Glutamatergic neuron (in vitro differentiated cells): ENCODE results near the gene MYH8. TPM values are rescaled to one million over a fixed set of nuclear protein-coding genes. Genes with fewer than 3 reads are reported as not detected.
A peak's percentile ranks its signal among the peaks of the same experiment; 100 is the strongest.

Experiments used
- DNase-seq: peaks from one replicate; pipeline ENCODE4 v3.0.0; 2022
- H3K27ac Mint-ChIP-seq: one replicate; pipeline ENCODE4 v1.8.0; 2020; ENCODE audit warnings: mild to moderate bottlenecking, mixed read lengths, inconsistent platforms; ENCODE audit not compliant: unreplicated experiment
- H3K27me3 Mint-ChIP-seq: one replicate; pipeline ENCODE4 v1.8.0; 2020; ENCODE audit warnings: mild to moderate bottlenecking, moderate library complexity, mixed read lengths, inconsistent platforms; ENCODE audit not compliant: unreplicated experiment
- H3K36me3 Mint-ChIP-seq: one replicate; pipeline ENCODE4 v1.8.0; 2020; ENCODE audit warnings: mild to moderate bottlenecking, mixed read lengths, inconsistent platforms; ENCODE audit not compliant: unreplicated experiment
- H3K4me1 Mint-ChIP-seq: one replicate; pipeline ENCODE4 v1.8.0; 2020; ENCODE audit warnings: mild to moderate bottlenecking, low read depth, mixed read lengths, inconsistent platforms; ENCODE audit not compliant: unreplicated experiment
- H3K4me3 Mint-ChIP-seq: one replicate; pipeline ENCODE4 v1.8.0; 2020; ENCODE audit warnings: mild to moderate bottlenecking, mixed read lengths, inconsistent platforms; ENCODE audit not compliant: unreplicated experiment
- H3K9me3 Mint-ChIP-seq: one replicate; pipeline ENCODE4 v1.8.0; 2020; ENCODE audit warnings: mild to moderate bottlenecking, moderate library complexity, mixed read lengths, inconsistent platforms; ENCODE audit not compliant: unreplicated experiment
- total RNA-seq: library from RNA; stranded (reverse); fragmentation: NEBNext Ultra II Directional; extraction: Animal tissue kit (Norgen Biotek cat#: 25700); gene quantifications from one replicate; pipeline ENCODE4 v1.2.1, GENCODE V29; 2021; ENCODE audit not compliant: unreplicated experiment
- TF ChIP-seq, protein P1 (sequence below): fragments of 200-600 bp; sonication (generic); IDR thresholded peaks from one replicate; pipeline ENCODE4 v1.5.0; 2021; ENCODE audit not compliant: partially characterized antibody, unreplicated experiment

MYH8 gene
- total RNA-seq, 1 donor from 2014 or later, result 0.96 TPM

DNA sequence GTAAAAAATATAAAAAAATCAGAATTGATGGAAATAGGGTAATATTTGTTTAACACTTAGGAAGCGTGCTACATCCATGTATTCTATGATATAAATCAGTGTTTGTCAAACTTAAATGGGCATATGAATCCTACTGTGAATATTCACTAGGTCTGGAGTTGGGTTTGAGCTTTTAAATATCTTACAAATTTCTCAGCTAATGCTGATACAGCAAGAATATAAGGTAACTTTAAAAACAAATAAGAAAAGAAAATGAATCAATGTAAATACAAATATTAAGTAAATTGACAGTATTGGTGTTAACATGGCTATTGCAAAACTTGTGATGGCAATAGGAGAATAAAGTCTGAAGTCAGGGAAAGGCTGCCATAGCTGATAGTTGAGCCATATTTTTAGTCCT, 52.5 kb downstream of the MYH8 start:
- H3K4me1 Mint-ChIP-seq, result no peaks in the 10 kb centered on the region
- TF ChIP-seq, protein P1, sequence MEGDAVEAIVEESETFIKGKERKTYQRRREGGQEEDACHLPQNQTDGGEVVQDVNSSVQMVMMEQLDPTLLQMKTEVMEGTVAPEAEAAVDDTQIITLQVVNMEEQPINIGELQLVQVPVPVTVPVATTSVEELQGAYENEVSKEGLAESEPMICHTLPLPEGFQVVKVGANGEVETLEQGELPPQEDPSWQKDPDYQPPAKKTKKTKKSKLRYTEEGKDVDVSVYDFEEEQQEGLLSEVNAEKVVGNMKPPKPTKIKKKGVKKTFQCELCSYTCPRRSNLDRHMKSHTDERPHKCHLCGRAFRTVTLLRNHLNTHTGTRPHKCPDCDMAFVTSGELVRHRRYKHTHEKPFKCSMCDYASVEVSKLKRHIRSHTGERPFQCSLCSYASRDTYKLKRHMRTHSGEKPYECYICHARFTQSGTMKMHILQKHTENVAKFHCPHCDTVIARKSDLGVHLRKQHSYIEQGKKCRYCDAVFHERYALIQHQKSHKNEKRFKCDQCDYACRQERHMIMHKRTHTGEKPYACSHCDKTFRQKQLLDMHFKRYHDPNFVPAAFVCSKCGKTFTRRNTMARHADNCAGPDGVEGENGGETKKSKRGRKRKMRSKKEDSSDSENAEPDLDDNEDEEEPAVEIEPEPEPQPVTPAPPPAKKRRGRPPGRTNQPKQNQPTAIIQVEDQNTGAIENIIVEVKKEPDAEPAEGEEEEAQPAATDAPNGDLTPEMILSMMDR, result no peak
- no peak overlapping the region for H3K4me3 Mint-ChIP-seq
- no peaks in the 10 kb centered on the region for H3K27me3 Mint-ChIP-seq
- no peak overlapping the region for H3K27ac Mint-ChIP-seq
- no peaks in the 10 kb centered on the region for H3K36me3 Mint-ChIP-seq
- no peak for DNase-seq
- H3K9me3 Mint-ChIP-seq, result no peaks in the 10 kb centered on the region

DNA sequence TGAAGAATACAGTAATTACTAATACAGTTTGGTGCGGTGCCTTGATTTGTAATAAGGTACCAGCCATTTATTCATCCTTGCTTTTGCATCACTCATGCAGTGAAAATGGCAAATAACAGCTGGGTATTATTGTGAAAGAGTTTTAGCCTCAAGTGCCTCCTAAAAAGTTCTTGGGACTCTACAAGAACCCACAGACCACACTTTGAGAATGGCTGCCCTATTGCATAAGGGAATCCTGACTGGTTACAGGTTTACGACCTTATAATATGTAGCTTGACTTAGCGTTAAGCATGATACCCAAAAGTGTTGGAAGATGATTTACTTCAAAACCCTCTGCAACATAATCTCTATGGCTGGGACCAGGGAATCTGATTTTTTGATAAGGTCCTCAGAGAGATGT, 53.2 kb downstream of the MYH8 start:
- no peak overlapping the region for H3K4me3 Mint-ChIP-seq
- no peak overlapping the region for H3K27ac Mint-ChIP-seq
- H3K9me3 Mint-ChIP-seq, result no peaks in the 10 kb centered on the region
- no peaks in the 10 kb centered on the region for H3K27me3 Mint-ChIP-seq
- H3K36me3 Mint-ChIP-seq, result no peaks in the 10 kb centered on the region
- TF ChIP-seq, protein P1, result no peak
- H3K4me1 Mint-ChIP-seq, result no peaks in the 10 kb centered on the region
- no peak for DNase-seq

DNA sequence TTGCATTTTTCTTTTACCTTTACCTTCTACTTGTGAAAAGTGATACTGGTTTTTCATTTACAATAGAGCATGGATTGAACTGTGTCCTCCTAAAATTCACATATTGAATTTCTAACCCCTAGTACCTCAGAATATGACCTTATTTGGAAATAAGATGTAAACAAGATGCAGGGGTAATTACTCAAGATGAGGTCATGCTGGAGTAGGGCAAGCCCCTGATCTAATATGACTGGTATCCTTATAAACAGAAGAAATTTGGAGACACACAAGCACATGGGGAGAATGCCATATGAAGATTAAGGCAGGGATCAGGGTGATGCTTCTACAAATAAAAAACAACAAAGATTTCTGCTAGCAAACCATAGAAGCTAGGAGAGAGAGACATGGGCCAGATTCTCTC, 61.2 kb downstream of the MYH8 start:
- H3K9me3 Mint-ChIP-seq, result peaks cover 1% of the 10 kb centered on the region
- H3K27me3 Mint-ChIP-seq, result peaks cover 4% of the 10 kb centered on the region
- TF ChIP-seq, protein P1, result no peak
- H3K27ac Mint-ChIP-seq, result no peak overlapping the region
- peaks cover 2% of the 10 kb centered on the region for H3K36me3 Mint-ChIP-seq
- no peak for DNase-seq
- no peaks in the 10 kb centered on the region for H3K4me1 Mint-ChIP-seq
- no peak overlapping the region for H3K4me3 Mint-ChIP-seq

DNA sequence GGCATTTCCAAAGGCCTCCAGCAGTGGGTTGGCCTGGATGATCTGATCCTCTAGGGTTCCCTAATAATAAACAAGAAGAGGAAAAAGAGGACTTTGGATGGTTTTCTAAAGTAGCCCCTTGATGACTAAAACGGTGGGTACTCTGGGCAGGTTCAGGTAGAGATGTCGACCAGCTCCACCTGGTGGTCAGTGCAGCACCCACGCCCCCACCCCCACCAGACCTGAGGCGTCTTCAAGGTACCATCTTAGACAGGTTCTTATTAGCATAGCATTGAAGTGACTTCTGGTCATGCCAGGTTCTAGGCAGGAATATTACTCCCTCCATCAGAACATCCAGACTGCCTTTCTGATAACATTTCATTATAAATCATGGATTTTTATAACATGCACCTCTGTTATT, 64.0 kb downstream of the MYH8 start:
- Mint-ChIP-seq H3K4me1 (no peaks in the 10 kb centered on the region), H3K9me3 (peaks cover 1% of the 10 kb centered on the region), H3K27ac (no peak overlapping the region), H3K27me3 (peaks cover 4% of the 10 kb centered on the region), H3K36me3 (peaks cover 5% of the 10 kb centered on the region), H3K4me3 (no peak overlapping the region)
- TF ChIP-seq, protein P1, result peak; percentile 58
- peak; percentile 28 for DNase-seq

DNA sequence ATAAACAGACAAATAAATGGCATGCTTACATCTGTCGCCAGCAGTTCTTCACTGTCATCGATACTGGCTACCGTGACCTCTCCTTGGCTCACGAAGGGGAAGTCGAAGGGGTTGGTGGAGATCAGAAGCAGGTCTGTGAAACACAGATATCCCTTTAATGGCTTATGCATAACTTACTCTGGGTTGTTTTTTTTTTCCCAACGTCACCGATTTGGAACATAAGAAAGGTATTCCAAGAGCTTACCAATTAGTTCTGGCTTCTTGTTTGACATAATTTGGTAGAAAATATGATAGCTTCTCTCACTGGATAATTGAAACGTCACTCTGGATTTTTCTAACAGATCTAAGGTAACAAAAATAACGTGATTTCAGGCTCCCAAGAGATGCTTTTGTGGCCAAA, 67.1 kb downstream of the MYH8 start:
- Mint-ChIP-seq H3K27ac (no peak overlapping the region), H3K4me3 (no peak overlapping the region), H3K27me3 (no peaks in the 10 kb centered on the region), H3K9me3 (no peaks in the 10 kb centered on the region), H3K4me1 (no peaks in the 10 kb centered on the region), H3K36me3 (peaks cover 5% of the 10 kb centered on the region)
- TF ChIP-seq, protein P1, result no peak
- DNase-seq, result no peak
